ENCODE measurements around the gene NT5C3B. TPM values are rescaled to one million over a fixed set of nuclear protein-coding genes. Genes with fewer than 3 reads are reported as not detected.

The NT5C3B gene
- total and polyA plus RNA-seq, 2 donors (not counting 1 experiment from before 2014, with no cell fraction given) = 49.6 to 50.1 TPM

DNA sequence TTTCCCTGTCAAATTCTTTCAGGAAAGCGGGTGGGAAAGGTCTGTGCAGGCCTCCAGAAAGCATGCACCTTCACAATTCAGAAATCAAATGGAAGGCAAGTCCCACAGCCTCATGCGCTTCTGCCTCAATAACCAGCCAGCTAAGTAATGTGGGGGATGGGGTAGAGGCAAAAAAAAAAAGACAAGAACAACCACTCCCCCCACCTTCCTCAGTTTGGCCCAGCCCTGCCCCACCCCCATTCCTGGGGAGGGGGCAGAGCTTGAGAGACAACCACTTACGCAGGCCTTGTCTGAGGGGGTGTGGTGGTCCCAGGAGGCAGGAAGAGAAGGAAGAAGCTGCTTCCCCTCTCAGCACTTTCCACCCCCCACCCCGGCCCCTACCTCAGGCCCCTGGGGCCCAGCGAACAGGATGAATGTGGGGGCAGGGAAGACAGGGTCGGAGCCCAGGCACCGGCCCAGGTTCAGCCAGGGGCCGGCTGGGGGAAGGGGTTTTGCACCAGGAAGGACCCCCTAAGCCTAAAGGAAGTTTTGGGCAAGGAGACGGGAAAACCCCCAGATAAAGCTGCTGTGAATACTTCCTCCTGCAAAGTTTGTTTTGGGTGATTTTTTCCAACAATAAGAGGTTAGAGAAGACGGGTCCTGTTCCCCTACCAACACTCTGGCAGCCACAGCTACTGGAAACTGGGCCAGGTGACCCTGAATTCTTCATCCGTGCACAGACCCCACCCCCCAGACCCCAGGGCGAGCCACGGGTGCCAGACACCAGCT is 50.8 kb downstream of the NT5C3B start:
- peak overlapping the region; percentile 86 for H3K27ac Mint-ChIP-seq
- Histone ChIP-seq H3K4me2 (replicated peaks; ENCODE audit: low read depth, low read length, poor library complexity, severe bottlenecking) (peak overlapping the region; percentile 83), H3K27ac (ENCODE audit: low read length in 2 of 2) (peak overlapping the region; percentile 64 to 72), H3K79me2 (ENCODE audit: control insufficient read depth, insufficient read depth, low read length) (peaks cover 37% of the 10 kb centered on the region), H4K20me1 (ENCODE audit: control insufficient read depth, insufficient read depth, low read length, poor library complexity, severe bottlenecking) (peaks cover 24% of the 10 kb centered on the region), H3K36me3 (replicated peaks in 1 of 2; ENCODE audit: control extremely low read depth in 1 of 2, control insufficient read depth in 1 of 2, extremely low read depth in 1 of 2, insufficient read depth in 2 of 2, low read length in 1 of 2) (no peaks in the 10 kb centered on the region), H3K9me3 (ENCODE audit: control extremely low read depth in 1 of 3, control insufficient read depth in 2 of 3, insufficient read depth in 1 of 3, low read length in 2 of 3) (peaks cover 0 to 4% (median 0%) of the 10 kb centered on the region in 3 donors), H3K27me3 (replicated peaks in 1 of 4; ENCODE audit: control extremely low read depth in 1 of 4, control insufficient read depth in 3 of 4, insufficient read depth in 4 of 4, low read length in 3 of 4) (no peaks in the 10 kb centered on the region), H3K4me1 (ENCODE audit: control insufficient read depth in 2 of 2, insufficient read depth in 2 of 2, low read length in 2 of 2) (peaks cover 33 to 55% of the 10 kb centered on the region in 2 donors), H2AFZ (ENCODE audit: insufficient read depth, low read depth, low read length, poor library complexity, severe bottlenecking) (peak overlapping the region; percentile 85), H3K4me3 (ENCODE audit: control extremely low read depth in 1 of 5, extremely low read depth in 1 of 5, insufficient read depth in 1 of 5, low read depth in 2 of 5, low read length in 4 of 5) (peak overlapping the region; percentile 53 to 76 (median 68)), H3K9ac (ENCODE audit: low read length) (peak overlapping the region; percentile 73)
- no peak for TF ChIP-seq EZH2 (IDR thresholded peaks at IDR 0.05; ENCODE audit: borderline replicate concordance, insufficient read depth, low read depth, low read length, poor library complexity, severe bottlenecking)
- TF ChIP-seq, protein P1, sequence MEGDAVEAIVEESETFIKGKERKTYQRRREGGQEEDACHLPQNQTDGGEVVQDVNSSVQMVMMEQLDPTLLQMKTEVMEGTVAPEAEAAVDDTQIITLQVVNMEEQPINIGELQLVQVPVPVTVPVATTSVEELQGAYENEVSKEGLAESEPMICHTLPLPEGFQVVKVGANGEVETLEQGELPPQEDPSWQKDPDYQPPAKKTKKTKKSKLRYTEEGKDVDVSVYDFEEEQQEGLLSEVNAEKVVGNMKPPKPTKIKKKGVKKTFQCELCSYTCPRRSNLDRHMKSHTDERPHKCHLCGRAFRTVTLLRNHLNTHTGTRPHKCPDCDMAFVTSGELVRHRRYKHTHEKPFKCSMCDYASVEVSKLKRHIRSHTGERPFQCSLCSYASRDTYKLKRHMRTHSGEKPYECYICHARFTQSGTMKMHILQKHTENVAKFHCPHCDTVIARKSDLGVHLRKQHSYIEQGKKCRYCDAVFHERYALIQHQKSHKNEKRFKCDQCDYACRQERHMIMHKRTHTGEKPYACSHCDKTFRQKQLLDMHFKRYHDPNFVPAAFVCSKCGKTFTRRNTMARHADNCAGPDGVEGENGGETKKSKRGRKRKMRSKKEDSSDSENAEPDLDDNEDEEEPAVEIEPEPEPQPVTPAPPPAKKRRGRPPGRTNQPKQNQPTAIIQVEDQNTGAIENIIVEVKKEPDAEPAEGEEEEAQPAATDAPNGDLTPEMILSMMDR (IDR thresholded peaks at IDR 0.05) = no peak
- ChIA-PET POLR2A (interaction anchor here (0.5 to 2.1 kb wide), 6 partner anchors 12 to 96 kb away, joined by 3 to 14 read pairs (median 4); partner anchors contain the start of gene EIF1), CTCF (interaction anchor here (0.9 to 4.8 kb wide), 11 partner anchors 9 to 65 kb away, joined by 3 to 63 read pairs (median 6); partner anchors contain the start of genes FKBP10 and P3H4)
- 3% methylated on average over 3 of the region's 13 CpGs for WGBS (ENCODE audit: insufficient coverage)
- intact Hi-C loops (cut with micrococcal nuclease) = loop anchor here (5.0 kb wide), 3 partner anchors 48 to 132 kb away; partner anchors contain the start of genes ACLY and EIF1
- peak overlapping the region; percentile 88 for H3K4me3 Mint-ChIP-seq
- H3K4me1 Mint-ChIP-seq = peaks cover 46% of the 10 kb centered on the region
- DNase-seq (peak; percentile 76), ATAC-seq (ENCODE audit: low read depth) (peak; percentile 7)
- H3K9me3 Mint-ChIP-seq (ENCODE audit: insufficient read depth) = no peaks in the 10 kb centered on the region
- H3K27me3 Mint-ChIP-seq = no peaks in the 10 kb centered on the region
